ENCODE results near the gene SKP1.
"Not testable (repeated sequence)": the region's sequence is repeated elsewhere in the genome, so short reads cannot be mapped to it uniquely, and the experiment has no call there.

The SKP1 gene

GRCh38 chr5:134162592-134162991 is 14.2 kb downstream of the SKP1 start:
- peaks cover 4% of the 10 kb centered on the region for H3K4me1 Mint-ChIP-seq
- H3K9me3 Mint-ChIP-seq = peaks cover 24% of the 10 kb centered on the region
- H3K27me3 Mint-ChIP-seq (ENCODE audit: low read depth, poor library complexity) = no peaks in the 10 kb centered on the region
- H3K36me3 Mint-ChIP-seq (ENCODE audit: low read depth) = peaks cover 93% of the 10 kb centered on the region
- no peak overlapping the region for H3K27ac Mint-ChIP-seq
- DNase-seq = no peak
- H3K4me3 Mint-ChIP-seq = no peak overlapping the region
- TF ChIP-seq CTCF (IDR thresholded peaks at IDR 0.05) = no peak

GRCh38 chr5:134161513-134162395 is 15.0 kb downstream of the SKP1 start:
- H3K36me3 Mint-ChIP-seq (ENCODE audit: low read depth) = peaks cover 87% of the 10 kb centered on the region
- no peak for TF ChIP-seq CTCF (IDR thresholded peaks at IDR 0.05)
- H3K9me3 Mint-ChIP-seq = peaks cover 24% of the 10 kb centered on the region
- no peak overlapping the region for H3K4me3 Mint-ChIP-seq
- H3K4me1 Mint-ChIP-seq = peaks cover 4% of the 10 kb centered on the region
- no peak for DNase-seq
- H3K27me3 Mint-ChIP-seq (ENCODE audit: low read depth, poor library complexity) = no peaks in the 10 kb centered on the region
- no peak overlapping the region for H3K27ac Mint-ChIP-seq

GRCh38 chr5:134153657-134154056 is 23.1 kb downstream of the SKP1 start:
- Mint-ChIP-seq H3K4me3 (no peak overlapping the region), H3K36me3 (ENCODE audit: low read depth) (peaks cover 72% of the 10 kb centered on the region), H3K4me1 (peaks cover 27% of the 10 kb centered on the region), H3K27ac (no peak overlapping the region), H3K27me3 (ENCODE audit: low read depth, poor library complexity) (no peaks in the 10 kb centered on the region), H3K9me3 (no peaks in the 10 kb centered on the region)
- no peak for TF ChIP-seq CTCF (IDR thresholded peaks at IDR 0.05)
- DNase-seq = no peak

- Mint-ChIP-seq H3K27me3 (ENCODE audit: low read depth, poor library complexity) (no peaks in the 10 kb centered on the region), H3K36me3 (ENCODE audit: low read depth) (peaks cover 68% of the 10 kb centered on the region), H3K4me3 (no peak overlapping the region), H3K4me1 (peaks cover 31% of the 10 kb centered on the region), H3K27ac (no peak overlapping the region), H3K9me3 (no peaks in the 10 kb centered on the region)
- no peak for TF ChIP-seq CTCF (IDR thresholded peaks at IDR 0.05)
- no peak for DNase-seq
Observed at GRCh38 chr5:134153241-134153640, 23.5 kb downstream of the SKP1 start.

GRCh38 chr5:134152173-134152832 is 24.4 kb downstream of the SKP1 start:
- not testable (repeated sequence) for H3K9me3 Mint-ChIP-seq; H3K4me3 Mint-ChIP-seq; DNase-seq; H3K27ac Mint-ChIP-seq; H3K27me3 Mint-ChIP-seq (ENCODE audit: low read depth, poor library complexity)
- H3K36me3 Mint-ChIP-seq (ENCODE audit: low read depth) = peaks cover 59% of the 10 kb centered on the region
- peaks cover 38% of the 10 kb centered on the region for H3K4me1 Mint-ChIP-seq

GRCh38 chr5:134151723-134152122 is 25.0 kb downstream of the SKP1 start:
- peaks cover 44% of the 10 kb centered on the region for H3K4me1 Mint-ChIP-seq
- no peak overlapping the region for H3K27ac Mint-ChIP-seq
- TF ChIP-seq CTCF (IDR thresholded peaks at IDR 0.05) = no peak
- DNase-seq = no peak
- no peaks in the 10 kb centered on the region for H3K9me3 Mint-ChIP-seq
- H3K4me3 Mint-ChIP-seq = no peak overlapping the region
- H3K27me3 Mint-ChIP-seq (ENCODE audit: low read depth, poor library complexity) = peaks cover 6% of the 10 kb centered on the region
- H3K36me3 Mint-ChIP-seq (ENCODE audit: low read depth) = peaks cover 59% of the 10 kb centered on the region
